Testis (tissue), 2 donors: ENCODE data around the gene PHF19.

ENCODE experiments used
- CTCF ChIP-seq, 3 experiments: fragments of 450-650 bp in 2 of 3; fragments of 200-600 bp in 1 of 3; sonication (generic) in 1 of 3; IDR thresholded peaks; one replicate each; pipeline ENCODE4 v1.5.1; 2016 to 2019; ENCODE audit warnings: antibody characterized with exemption in 3 of 3, mild to moderate bottlenecking in 2 of 3, moderate library complexity in 1 of 3
- POLR2A ChIP-seq: fragments of 450-650 bp; IDR thresholded peaks from one replicate; pipeline ENCODE4 v1.6.1; 2017; ENCODE audit warnings: antibody characterized with exemption, mild to moderate bottlenecking, moderate library complexity

DNA sequence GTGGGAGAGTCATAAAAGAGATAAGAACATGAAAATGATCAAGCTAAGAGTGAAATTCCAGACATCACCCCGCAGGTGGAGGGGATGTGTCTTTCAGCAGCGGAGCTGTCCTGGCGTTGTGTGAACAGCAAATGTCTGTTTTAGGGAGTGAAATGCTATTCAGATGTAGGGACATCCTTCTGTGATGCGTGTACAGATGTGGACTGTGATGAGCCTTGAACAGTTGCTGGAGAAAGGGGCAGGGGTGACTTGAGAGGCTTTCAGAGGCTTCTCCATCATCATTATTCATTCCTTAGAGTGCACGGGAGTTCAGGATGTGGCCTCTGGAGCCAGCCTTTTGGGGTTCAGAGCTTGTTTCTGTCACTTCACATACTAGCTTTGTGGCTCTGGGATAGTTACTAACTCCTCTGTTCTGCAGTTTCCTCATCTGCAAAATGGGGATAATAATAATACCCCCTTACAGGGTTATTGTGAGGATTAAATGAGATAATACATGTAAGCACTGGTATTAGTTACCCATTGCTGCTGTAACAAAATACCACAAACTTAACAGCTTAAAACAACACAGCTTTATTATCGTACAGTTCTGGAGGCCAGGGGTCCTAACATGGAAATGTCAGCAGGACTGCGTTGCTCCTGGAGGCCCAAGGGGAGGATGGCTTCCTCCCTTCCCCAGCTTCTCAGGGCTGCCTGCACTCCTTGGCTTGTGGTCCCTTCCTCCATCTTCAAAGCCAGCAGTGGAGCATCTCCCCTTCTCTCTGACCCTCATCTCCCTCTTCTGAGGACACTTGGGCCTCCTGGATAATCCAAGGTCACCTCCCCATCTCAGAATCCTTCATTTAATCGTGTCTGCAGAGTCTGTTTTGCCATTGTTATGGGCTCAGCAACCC is 40.2 kb upstream of the PHF19 start:
- TF ChIP-seq CTCF (IDR thresholded peaks at IDR 0.05) (no peak), POLR2A (no peak)
